Natural killer cell (primary cell): ENCODE data around the gene PLB1. TPM values are rescaled to one million over a fixed set of nuclear protein-coding genes. Genes with fewer than 3 reads are reported as not detected.

ENCODE experiments used
- ATAC-seq, 3 donors: fragments of 150-1000 bp in 2 of 3; fragments of 200-7000 bp in 1 of 3; cut with Tn5 transposase; 1 replicate in 1 of 3; 2 replicates in 2 of 3; pipeline ENCODE4 v1.10.0; 2021; ENCODE audit warnings: mild to moderate bottlenecking in 2 of 3, moderate library complexity in 2 of 3
- DNase-seq, 2 donors: peaks; one replicate each; pipeline versions ENCODE4 v3.0.0 to v3.0.0-alpha.2; 2013 to 2021; ENCODE audit warnings: mixed read lengths in 1 of 2
- H3K27ac ChIP-seq: one replicate; pipeline ENCODE4 v1.5.1; 2013; ENCODE audit warnings: mild to moderate bottlenecking, low read length
- H3K27me3 ChIP-seq: one replicate; pipeline ENCODE4 v1.6.1; 2013; ENCODE audit warnings: low read length; ENCODE audit not compliant: control insufficient read depth, insufficient read depth
- H3K36me3 ChIP-seq: one replicate; pipeline ENCODE4 v1.6.1; 2013; ENCODE audit warnings: low read length; ENCODE audit not compliant: control insufficient read depth, insufficient read depth
- H3K4me1 ChIP-seq: one replicate; pipeline ENCODE4 v1.6.1; 2013; ENCODE audit warnings: low read length; ENCODE audit not compliant: control insufficient read depth, insufficient read depth
- H3K4me3 ChIP-seq: one replicate; pipeline ENCODE4 v1.5.1; 2013; ENCODE audit warnings: low read length
- H3K9me3 ChIP-seq: one replicate; pipeline ENCODE4 v1.6.1; 2013; ENCODE audit warnings: low read length; ENCODE audit not compliant: control insufficient read depth, insufficient read depth
- H3K27ac Mint-ChIP-seq, 2 donors: one replicate each; pipeline ENCODE4 v1.8.0; 2022; ENCODE audit warnings: mild to moderate bottlenecking in 2 of 2, mixed read lengths in 2 of 2, moderate library complexity in 1 of 2
- H3K27me3 Mint-ChIP-seq, 2 donors: one replicate each; pipeline ENCODE4 v1.8.0; 2022; ENCODE audit warnings: low read depth in 2 of 2, mixed read lengths in 2 of 2
- H3K36me3 Mint-ChIP-seq: one replicate; pipeline ENCODE4 v1.8.0; 2022; ENCODE audit warnings: mixed read lengths
- H3K4me1 Mint-ChIP-seq, 2 donors: one replicate each; pipeline ENCODE4 v1.8.0; 2022; ENCODE audit warnings: mixed read lengths in 2 of 2
- H3K4me3 Mint-ChIP-seq: one replicate; pipeline ENCODE4 v1.8.0; 2022; ENCODE audit warnings: mild to moderate bottlenecking, moderate library complexity, mixed read lengths
- H3K9me3 Mint-ChIP-seq, 2 donors: one replicate each; pipeline ENCODE4 v1.8.0; 2022; ENCODE audit warnings: mixed read lengths in 2 of 2
- WGBS: methylation state at CpG from one replicate; pipeline ENCODE4 v1.1.7; 2013; ENCODE audit warnings: missing lambda C conversion rate; ENCODE audit not compliant: insufficient coverage; 5-methylcytosine and 5-hydroxymethylcytosine counted together
- intact Hi-C: fragments of 100-400 bp; cut with micrococcal nuclease; formaldehyde crosslinking; loops from one replicate; pipeline ENCODE4 v1.14.2; 2022
- total RNA-seq, 4 donors: library from RNA; stranded (reverse); fragments of 120-200 nt in 1 of 4; gene quantifications; one replicate each; pipeline versions ENCODE4 v1.2.3 to v1.2.4, GENCODE V29; 2013 to 2022
- TF ChIP-seq, protein P1 (sequence below): fragments of 200-600 bp; IDR thresholded peaks from one replicate; pipeline ENCODE4 v1.8.0; 2022; ENCODE audit warnings: antibody characterized with exemption

Gene PLB1
- total RNA-seq, 3 donors from 2014 or later (not counting 1 experiment from before 2014, with no cell fraction given): 1.7 to 2.6 (median 1.9) TPM

DNA sequence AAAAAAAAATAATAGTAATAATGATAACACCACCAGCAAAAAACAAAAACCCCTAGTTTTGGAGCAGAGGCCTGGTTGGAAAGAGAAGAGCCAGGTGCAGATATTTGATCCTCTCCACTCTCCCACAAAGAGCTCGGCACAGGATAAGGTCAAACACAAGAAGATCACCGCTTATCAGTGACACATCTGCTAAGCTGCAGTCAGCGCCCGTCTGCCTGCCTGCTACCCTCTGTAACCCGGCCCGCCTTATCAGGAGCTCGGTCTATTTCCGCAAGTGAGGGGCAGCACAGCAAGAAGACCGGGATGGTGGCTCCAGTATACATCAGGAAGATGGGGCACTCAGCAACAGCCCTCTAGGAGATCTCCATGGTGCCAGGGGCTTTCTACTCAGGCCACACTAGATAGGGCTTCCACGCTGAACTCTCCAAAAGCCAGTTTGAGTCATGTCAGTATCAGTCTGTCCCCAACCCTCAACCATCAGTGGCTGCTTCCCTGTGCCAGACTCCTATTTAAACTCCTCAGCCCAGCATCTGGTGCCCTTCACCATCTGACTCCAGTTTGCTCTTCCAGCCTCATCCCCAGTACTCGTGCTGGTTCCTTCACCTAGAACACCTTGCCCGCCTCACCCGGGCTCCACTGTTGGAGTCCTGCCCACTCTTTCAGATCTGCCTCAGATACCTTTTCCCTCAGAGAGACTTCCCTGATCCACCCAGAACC, 188.4 kb downstream of the PLB1 start:
- no peak overlapping the region for H3K4me3 Mint-ChIP-seq
- peaks cover 13 to 15% of the 10 kb centered on the region in 2 donors for H3K4me1 Mint-ChIP-seq
- H3K36me3 Mint-ChIP-seq: no peaks in the 10 kb centered on the region
- H3K27ac Mint-ChIP-seq: peak overlapping the region in 1 of 2 donors; percentile 88
- peaks cover 19% of the 10 kb centered on the region for H3K4me1 ChIP-seq
- ATAC-seq: no peak
- no peak overlapping the region for H3K4me3 ChIP-seq
- H3K36me3 ChIP-seq: no peaks in the 10 kb centered on the region
- 94% methylated on average over 13 of the region's 13 CpGs for WGBS
- H3K9me3 ChIP-seq: no peaks in the 10 kb centered on the region
- H3K27me3 ChIP-seq: no peaks in the 10 kb centered on the region
- no peak for DNase-seq
- no peaks in the 10 kb centered on the region for H3K9me3 Mint-ChIP-seq
- TF ChIP-seq, protein P1, sequence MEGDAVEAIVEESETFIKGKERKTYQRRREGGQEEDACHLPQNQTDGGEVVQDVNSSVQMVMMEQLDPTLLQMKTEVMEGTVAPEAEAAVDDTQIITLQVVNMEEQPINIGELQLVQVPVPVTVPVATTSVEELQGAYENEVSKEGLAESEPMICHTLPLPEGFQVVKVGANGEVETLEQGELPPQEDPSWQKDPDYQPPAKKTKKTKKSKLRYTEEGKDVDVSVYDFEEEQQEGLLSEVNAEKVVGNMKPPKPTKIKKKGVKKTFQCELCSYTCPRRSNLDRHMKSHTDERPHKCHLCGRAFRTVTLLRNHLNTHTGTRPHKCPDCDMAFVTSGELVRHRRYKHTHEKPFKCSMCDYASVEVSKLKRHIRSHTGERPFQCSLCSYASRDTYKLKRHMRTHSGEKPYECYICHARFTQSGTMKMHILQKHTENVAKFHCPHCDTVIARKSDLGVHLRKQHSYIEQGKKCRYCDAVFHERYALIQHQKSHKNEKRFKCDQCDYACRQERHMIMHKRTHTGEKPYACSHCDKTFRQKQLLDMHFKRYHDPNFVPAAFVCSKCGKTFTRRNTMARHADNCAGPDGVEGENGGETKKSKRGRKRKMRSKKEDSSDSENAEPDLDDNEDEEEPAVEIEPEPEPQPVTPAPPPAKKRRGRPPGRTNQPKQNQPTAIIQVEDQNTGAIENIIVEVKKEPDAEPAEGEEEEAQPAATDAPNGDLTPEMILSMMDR: no peak
- intact Hi-C loops: loop anchor here (5.0 kb wide), 1 partner anchor 62 kb away; no protein-coding TSS in a partner anchor
- H3K27ac ChIP-seq: no peak overlapping the region
- H3K27me3 Mint-ChIP-seq: no peaks in the 10 kb centered on the region

DNA sequence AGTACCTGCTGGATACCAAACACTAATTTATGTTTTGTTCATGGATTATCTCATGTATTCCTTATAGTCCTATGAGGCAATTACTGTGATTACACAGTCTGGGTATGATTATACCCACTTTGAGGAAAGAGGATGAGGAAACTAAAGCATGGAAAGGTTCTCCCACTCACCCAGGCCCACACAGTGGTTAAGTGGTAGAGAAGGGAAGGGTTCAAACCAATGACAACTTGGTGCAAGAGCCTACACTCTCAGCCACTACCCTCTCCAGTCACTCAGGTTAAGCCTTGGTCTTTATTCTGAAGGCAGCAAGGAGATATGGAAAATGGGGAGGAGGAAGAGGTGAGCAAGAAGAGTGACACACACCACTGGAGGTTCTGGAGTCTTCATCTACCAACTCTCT, 191.3 kb downstream of the PLB1 start:
- no peak overlapping the region for H3K4me3 ChIP-seq
- intact Hi-C loops: no loop called here
- no peak overlapping the region for H3K27ac ChIP-seq
- TF ChIP-seq, protein P1: no peak
- no peak for DNase-seq
- Mint-ChIP-seq H3K4me3 (no peak overlapping the region), H3K36me3 (no peaks in the 10 kb centered on the region), H3K9me3 (no peaks in the 10 kb centered on the region), H3K27me3 (no peaks in the 10 kb centered on the region), H3K27ac (no peak overlapping the region), H3K4me1 (no peaks in the 10 kb centered on the region)
- no peaks in the 10 kb centered on the region for H3K27me3 ChIP-seq
- no peaks in the 10 kb centered on the region for H3K9me3 ChIP-seq
- H3K4me1 ChIP-seq: peaks cover 2% of the 10 kb centered on the region
- no peak for ATAC-seq
- H3K36me3 ChIP-seq: no peaks in the 10 kb centered on the region

DNA sequence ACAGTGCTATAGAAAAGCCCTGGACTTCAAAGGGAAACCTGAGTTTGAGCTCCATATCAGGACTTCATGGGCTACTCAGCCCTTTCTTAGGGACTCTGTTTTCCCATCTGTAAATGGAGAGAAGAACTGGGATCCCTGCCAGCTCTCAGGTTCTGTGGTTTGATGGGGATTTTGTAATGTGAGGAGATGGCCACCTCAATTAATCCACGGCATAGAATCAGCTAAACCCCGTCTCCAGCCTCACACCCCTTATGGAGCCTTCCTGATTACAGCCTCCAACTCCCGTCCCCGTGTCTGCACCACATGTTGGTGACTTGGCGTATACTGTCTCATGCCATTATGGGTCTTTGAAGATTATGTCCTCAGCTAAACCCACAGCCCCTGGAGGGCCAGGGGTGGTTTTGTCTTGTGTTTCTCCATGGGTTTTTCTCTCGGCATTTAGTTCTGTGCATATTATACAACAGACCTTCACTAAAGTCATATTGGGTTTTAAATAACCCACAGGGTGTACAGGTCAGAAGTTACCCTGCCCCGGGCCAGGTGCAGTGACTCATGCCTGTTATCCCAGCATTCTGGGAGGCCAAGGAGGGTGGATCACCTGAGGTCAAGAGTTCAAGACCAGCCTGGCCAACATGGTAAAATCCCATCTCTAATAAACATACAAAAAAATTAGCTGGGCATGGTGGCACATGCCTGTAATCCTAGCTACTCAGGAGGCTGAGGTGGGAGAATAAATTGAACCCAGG, 192.0 kb downstream of the PLB1 start:
- ATAC-seq: no peak

More for the DNA sequence above, 192.0 kb downstream of the PLB1 start:
- 95% methylated on average over 6 of the region's 7 CpGs for WGBS
- no peak overlapping the region for H3K4me3 Mint-ChIP-seq
- H3K27ac Mint-ChIP-seq: no peak overlapping the region
- intact Hi-C loops: no loop called here
- Histone ChIP-seq H3K4me3 (no peak overlapping the region), H3K36me3 (no peaks in the 10 kb centered on the region), H3K27me3 (no peaks in the 10 kb centered on the region), H3K9me3 (no peaks in the 10 kb centered on the region), H3K4me1 (no peaks in the 10 kb centered on the region), H3K27ac (no peak overlapping the region)
- H3K27me3 Mint-ChIP-seq: no peaks in the 10 kb centered on the region
- no peaks in the 10 kb centered on the region for H3K4me1 Mint-ChIP-seq
- TF ChIP-seq, protein P1: no peak
- no peak for DNase-seq
- H3K36me3 Mint-ChIP-seq: no peaks in the 10 kb centered on the region
- no peaks in the 10 kb centered on the region for H3K9me3 Mint-ChIP-seq
